GM23338 (cell line): ENCODE measurements around the gene NME9. TPM values are rescaled to one million over a fixed set of nuclear protein-coding genes. Genes with fewer than 3 reads are reported as not detected.

ENCODE experiments used
- ATAC-seq: fragments of 200-7000 bp; cut with Tn5 transposase; 3 replicates; pipeline ENCODE4 v1.9.1; 2020
- DNase-seq: peaks from one replicate; pipeline ENCODE4 v3.0.0-alpha.2; 2015; ENCODE audit warnings: low spot score
- H2AFZ ChIP-seq: fragments of 200-600 bp; sonication (generic); 2 replicates; pipeline ENCODE4 v1.8.0; 2016; ENCODE audit warnings: antibody characterized with exemption, mild to moderate bottlenecking, moderate library complexity
- H3F3A ChIP-seq: fragments of 200-600 bp; sonication (generic); replicated peaks from 2 replicates; pipeline ENCODE4 v1.8.0; 2017; ENCODE audit warnings: antibody characterized with exemption, mixed run types, low read depth
- H3K27ac ChIP-seq: fragments of 200-600 bp; sonication (generic); 2 replicates; pipeline ENCODE4 v1.6.1; 2016; ENCODE audit warnings: low read depth
- H3K27me3 ChIP-seq: fragments of 200-600 bp; sonication (generic); 2 replicates; pipeline ENCODE4 v1.8.0; 2016; ENCODE audit warnings: mild to moderate bottlenecking, mixed run types, moderate library complexity; ENCODE audit not compliant: insufficient read depth
- H3K36me3 ChIP-seq: fragments of 200-600 bp; sonication (generic); 2 replicates; pipeline ENCODE4 v1.8.0; 2016; ENCODE audit warnings: mild to moderate bottlenecking; ENCODE audit not compliant: insufficient read depth
- H3K4me1 ChIP-seq: fragments of 200-600 bp; sonication (generic); 2 replicates; pipeline ENCODE4 v1.8.0; 2016; ENCODE audit warnings: mild to moderate bottlenecking, moderate library complexity; ENCODE audit not compliant: insufficient read depth
- H3K4me2 ChIP-seq: fragments of 200-600 bp; sonication (generic); 2 replicates; pipeline ENCODE4 v1.7.1; 2017; ENCODE audit warnings: mixed run types
- H3K4me3 ChIP-seq: fragments of 200-600 bp; sonication (generic); 2 replicates; pipeline ENCODE4 v1.6.1; 2016; ENCODE audit warnings: mixed run types
- H3K79me2 ChIP-seq: fragments of 200-600 bp; sonication (generic); replicated peaks from 2 replicates; pipeline ENCODE4 v1.8.0; 2017; ENCODE audit warnings: mild to moderate bottlenecking; ENCODE audit not compliant: insufficient read depth
- H3K9me2 ChIP-seq: fragments of 200-600 bp; sonication (generic); 2 replicates; pipeline ENCODE4 v1.8.0; 2017; ENCODE audit not compliant: insufficient read depth
- H4K20me1 ChIP-seq: fragments of 200-600 bp; sonication (generic); replicated peaks from 2 replicates; pipeline ENCODE4 v1.8.0; 2017; ENCODE audit warnings: mild to moderate bottlenecking; ENCODE audit not compliant: insufficient read depth
- H3K27ac Mint-ChIP-seq: 2 replicates; pipeline ENCODE4 v1.8.0; 2020; ENCODE audit warnings: inconsistent platforms, mild to moderate bottlenecking, moderate library complexity, mixed read lengths
- H3K27me3 Mint-ChIP-seq: 3 replicates; pipeline ENCODE4 v1.8.0; 2022; ENCODE audit warnings: low read depth, mild to moderate bottlenecking, moderate library complexity, mixed read lengths, inconsistent platforms; ENCODE audit not compliant: insufficient read depth, poor library complexity
- H3K36me3 Mint-ChIP-seq: 3 replicates; pipeline ENCODE4 v1.8.0; 2021; ENCODE audit warnings: low read depth, mild to moderate bottlenecking, inconsistent platforms, moderate library complexity, mixed read lengths
- H3K4me1 Mint-ChIP-seq: 3 replicates; pipeline ENCODE4 v1.8.0; 2020; ENCODE audit warnings: mild to moderate bottlenecking, inconsistent platforms, mixed read lengths
- H3K4me3 Mint-ChIP-seq: 3 replicates; pipeline ENCODE4 v1.8.0; 2021; ENCODE audit warnings: moderate library complexity, mild to moderate bottlenecking, inconsistent platforms, mixed read lengths
- H3K9me3 Mint-ChIP-seq: 3 replicates; pipeline ENCODE4 v1.8.0; 2020; ENCODE audit warnings: moderate library complexity, mild to moderate bottlenecking, inconsistent platforms, mixed read lengths
- CREB1 ChIP-seq: fragments of 250-450 bp; sonication (Bioruptor Pico); IDR thresholded peaks from 2 replicates; pipeline ENCODE4 v1.5.0; 2020; ENCODE audit warnings: low read depth, mild to moderate bottlenecking, moderate library complexity
- ETS1 ChIP-seq: IDR thresholded peaks from 2 replicates; pipeline ENCODE4 v1.6.1; 2016; ENCODE audit warnings: antibody characterized with exemption
- EZH2phosphoT487 ChIP-seq: fragments of 200-600 bp; sonication (generic); IDR thresholded peaks from one replicate; pipeline ENCODE4 v1.8.1; 2018; ENCODE audit warnings: antibody characterized with exemption; ENCODE audit not compliant: unreplicated experiment
- JUNB ChIP-seq: IDR thresholded peaks from one replicate; pipeline ENCODE4 v1.6.1; 2016; ENCODE audit warnings: antibody characterized with exemption; ENCODE audit not compliant: unreplicated experiment
- POLR2AphosphoS5 ChIP-seq: IDR thresholded peaks from 2 replicates; pipeline ENCODE4 v1.6.1; 2016; ENCODE audit warnings: antibody characterized with exemption, low read depth
- STAT1 ChIP-seq: IDR thresholded peaks from one replicate; pipeline ENCODE4 v1.6.1; 2016; ENCODE audit warnings: antibody characterized with exemption; ENCODE audit not compliant: unreplicated experiment
- ZNF114 ChIP-seq: fragments of 250-450 bp; sonication (Bioruptor Pico); IDR thresholded peaks from 2 replicates; pipeline ENCODE4 v1.5.0; 2020; ENCODE audit warnings: mild to moderate bottlenecking, moderate library complexity
- ZNF462 ChIP-seq: fragments of 250-450 bp; sonication (Bioruptor Pico); IDR thresholded peaks from 2 replicates; pipeline ENCODE4 v1.5.0; 2020; ENCODE audit warnings: mild to moderate bottlenecking, moderate library complexity
- polyA plus RNA-seq: library from polyadenylated mRNA; unstranded; fragments of >200 nt; fragmentation: Nextera tagmentation; extraction: Ambion mirVana; gene quantifications from 2 replicates; pipeline ENCODE4 v1.2.1, GENCODE V29; 2016
- total RNA-seq: library from RNA; depleted of rRNA; stranded (reverse); fragments of >200 nt; shearing (Covaris generic); gene quantifications from 2 replicates; pipeline ENCODE4 v1.2.3, GENCODE V29; 2014

The NME9 gene
- total and polyA plus RNA-seq, 2 experiments from 2014 or later, result 0.14 to 2.0 TPM

GRCh38 chr3:138296639-138297038, 33.0 kb downstream of the NME9 start:
- H2AFZ ChIP-seq, result no peak overlapping the region
- TF ChIP-seq STAT1, result no peak
- TF ChIP-seq JUNB, result no peak
- no peak for TF ChIP-seq ZNF114 (CRISPR knock-in tag)
- TF ChIP-seq CREB1 (CRISPR knock-in tag), result no peak
- TF ChIP-seq ETS1, result no peak
- no peak for TF ChIP-seq EZH2phosphoT487
- no peak for TF ChIP-seq ZNF462 (CRISPR knock-in tag)
- no peak for TF ChIP-seq POLR2AphosphoS5
- no peaks in the 10 kb centered on the region for H3K36me3 ChIP-seq
- H3K4me2 ChIP-seq, result no peak overlapping the region
- Mint-ChIP-seq H3K27me3 (peaks cover 8% of the 10 kb centered on the region), H3K4me1 (no peaks in the 10 kb centered on the region), H3K4me3 (no peak overlapping the region), H3K9me3 (no peaks in the 10 kb centered on the region), H3K36me3 (peaks cover 17% of the 10 kb centered on the region), H3K27ac (no peak overlapping the region)
- ATAC-seq (no peak), DNase-seq (no peak)
- no peak overlapping the region for H3K27ac ChIP-seq
- H3K9me2 ChIP-seq, result no peaks in the 10 kb centered on the region
- no peaks in the 10 kb centered on the region; the same call in 1 of the 2 replicates for H4K20me1 ChIP-seq
- H3K79me2 ChIP-seq, result no peaks in the 10 kb centered on the region
- H3K4me1 ChIP-seq, result no peaks in the 10 kb centered on the region
- no peaks in the 10 kb centered on the region for H3F3A ChIP-seq
- H3K4me3 ChIP-seq, result no peak overlapping the region
- no peaks in the 10 kb centered on the region for H3K27me3 ChIP-seq
